ENCODE results near the gene ZNF730.

- TF ChIP-seq CTCF (IDR thresholded peaks at IDR 0.05; ENCODE audit: poor library complexity, severe bottlenecking) (no peak), TAF1 (IDR thresholded peaks at IDR 0.05; ENCODE audit: low read depth) (no peak), RAD21 (conservative IDR thresholded peaks at IDR 0.05) (no peak), EZH2 (IDR thresholded peaks at IDR 0.05; ENCODE audit: borderline replicate concordance, insufficient read depth, low read length, poor library complexity, severe bottlenecking) (no peak), REST (IDR thresholded peaks at IDR 0.05; ENCODE audit: borderline replicate concordance) (no peak), POLR2AphosphoS5 (IDR thresholded peaks at IDR 0.05) (no peak), SMC3 (conservative IDR thresholded peaks at IDR 0.05; ENCODE audit: poor library complexity) (no peak), EP300 (conservative IDR thresholded peaks at IDR 0.05; ENCODE audit: poor library complexity, severe bottlenecking) (no peak), MXI1 (conservative IDR thresholded peaks at IDR 0.05; ENCODE audit: poor library complexity, severe bottlenecking) (no peak)
Measured at GRCh38 chr19:23098988-23099387, 17.8 kb upstream of the ZNF730 start.

All from neural cell (in vitro differentiated cells).